Heart right ventricle (tissue), 16 donors: ENCODE measurements around the gene SLIT3. TPM values are rescaled to one million over a fixed set of nuclear protein-coding genes. Genes with fewer than 3 reads are reported as not detected.

Source experiments
- ATAC-seq, 8 donors: fragments of 200-7000 bp; cut with Tn5 transposase; one replicate each; pipeline ENCODE4 v1.9.1; 2020; ENCODE audit warnings: mild to moderate bottlenecking in 8 of 8, moderate library complexity in 8 of 8, moderate number of reproducible peaks in 1 of 8
- DNase-seq, 2 donors: peaks; one replicate each; pipeline ENCODE4 v3.0.0-alpha.2; 2020
- H3K27ac ChIP-seq, 10 donors: fragments of 200-600 bp; sonication (generic) in 2 of 10; one replicate each; pipeline versions ENCODE4 v1.5.0 to v1.8.0; 2020 to 2022; ENCODE audit warnings: mild to moderate bottlenecking in 3 of 10
- H3K27me3 ChIP-seq, 7 donors: fragments of 200-600 bp; one replicate each; pipeline ENCODE4 v1.8.0; 2021 to 2022; ENCODE audit warnings: mild to moderate bottlenecking in 2 of 7
- H3K36me3 ChIP-seq, 9 donors: fragments of 200-600 bp; sonication (generic) in 1 of 9; one replicate each; pipeline versions ENCODE4 v1.5.0 to v1.8.0; 2020 to 2022; ENCODE audit warnings: mild to moderate bottlenecking in 2 of 9
- H3K4me1 ChIP-seq, 9 donors: fragments of 200-600 bp; sonication (generic) in 1 of 9; one replicate each; pipeline versions ENCODE4 v1.5.0 to v1.8.0; 2020 to 2022; ENCODE audit warnings: mild to moderate bottlenecking in 4 of 9
- H3K4me3 ChIP-seq, 10 donors: fragments of 200-600 bp; sonication (generic) in 2 of 10; one replicate each; pipeline versions ENCODE4 v1.5.0 to v1.8.0; 2020 to 2022; ENCODE audit warnings: mild to moderate bottlenecking in 7 of 10, moderate library complexity in 2 of 10
- H3K9me3 ChIP-seq, 11 donors: fragments of 200-600 bp in 10 of 11; sonication (generic) in 2 of 11; one replicate each; pipeline versions ENCODE4 v1.5.0 to v1.8.0; 2013 to 2022; ENCODE audit warnings: mild to moderate bottlenecking in 2 of 11, control low read depth in 1 of 11, moderate library complexity in 1 of 11
- WGBS, 2 donors: extraction: QIAGEN DNeasy Blood & Tissue Kit; methylation state at CpG; one replicate each; pipeline ENCODE4 v1.1.7; 2013; ENCODE audit warnings: inconsistent platforms in 1 of 2; 5-methylcytosine and 5-hydroxymethylcytosine counted together
- intact Hi-C, 10 donors: fragments of 100-400 bp; cut with DNase I; formaldehyde crosslinking; loops; one replicate each; pipeline versions ENCODE4 v1.11.1 to v1.14.2; 2022
- polyA plus RNA-seq, 2 donors: library from polyadenylated mRNA; stranded (reverse); fragments of 200-250 nt; gene quantifications; one replicate each; pipeline ENCODE4 v1.2.3, GENCODE V29; 2013
- total RNA-seq, 10 donors: library from RNA; stranded (reverse); fragmentation: NEBNext Ultra II Directional in 3 of 10; extraction: Animal tissue kit (Norgen Biotek cat#: 25700) in 3 of 10; gene quantifications; one replicate each; pipeline versions ENCODE4 v1.2.1 to v1.2.4, GENCODE V29; 2021 to 2023
- TF ChIP-seq, protein P1 (sequence below), 9 donors: fragments of 200-600 bp; sonication (generic) in 2 of 9; IDR thresholded peaks; one replicate each; pipeline versions ENCODE4 v1.5.0 to v1.8.0; 2021 to 2022; ENCODE audit warnings: antibody characterized with exemption in 9 of 9, mild to moderate bottlenecking in 5 of 9, moderate library complexity in 1 of 9
- donor health status: Arrhythmogenic right ventricular cardiomyopathy.
- donor health status: ischemic (EF 13 %, LVEDD 7.1; RV severe dilation, severe dysfunction).
- donor health status: healthy with polysubstance abuse.
- donor health status: DM: no; HTN: yes; CAD: no.
- donor health status: DM: no; HTN: no; CAD: no.
- donor health status: ischemic (EF 25% LVEDD 6.9; RV normal size, moderate dysfunction).
- donor health status: ischemic (EF 25% LVEDD 5.7; RV mildly dilated, moderate dysfunction).
- donor health status: healthy.
- donor health status: DM: yes; HTN: yes; CAD: no.
- donor health status: Ischemic cardiomyopathy.
- donor health status: ischemic (EF 35%, LVEDD 5.7; RV mildly dilated, moderate dysfunction).
- donor health status: nonischemic (EF 11% LVEDD 7.7; RV severe dilation, severe dysfunction).
- donor health status: DM: yes; HTN: yes; CAD: no.
- donor health status: PGD.
- donor health status: ischemic (EF 29% LVEDD 5.4; RV normal size, mild dysfunction).
- donor health status: nonischemic (EF 23%, LVEDD 6.1; RV moderate dilation, normal function).

SLIT3 gene
- total and polyA plus RNA-seq, 12 donors = 2.0 to 29.2 (median 12.1) TPM

DNA sequence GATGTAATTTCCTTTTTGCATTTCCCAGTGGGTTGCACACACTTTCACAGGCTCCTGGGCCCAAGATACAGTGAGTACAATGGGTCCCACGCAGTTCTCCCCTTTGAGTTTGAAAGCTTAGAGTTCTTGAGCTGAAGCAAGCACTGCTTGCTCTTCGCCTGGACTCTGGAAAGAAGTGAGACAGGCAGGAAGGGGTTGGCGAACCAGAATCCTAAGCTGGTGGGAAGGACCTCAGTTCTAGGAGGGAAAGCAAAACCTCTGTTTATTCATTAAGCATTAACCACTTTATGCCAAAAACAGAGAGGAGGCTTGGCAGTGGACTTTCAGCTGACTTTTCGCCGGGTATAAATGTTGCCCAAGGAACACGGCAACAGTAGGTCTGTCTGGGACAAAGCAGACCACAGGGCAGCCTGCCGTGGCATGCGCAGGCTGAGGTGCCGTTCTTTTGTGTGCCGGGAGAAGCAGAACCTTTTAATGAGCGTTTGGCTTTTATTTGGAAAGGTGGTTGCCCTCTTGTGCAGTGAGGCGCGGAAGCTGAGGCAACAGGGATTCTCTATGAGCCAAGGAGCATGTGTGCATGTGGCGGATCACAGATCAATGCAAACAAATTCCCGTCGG is 481.8 kb downstream of the SLIT3 start:
- Histone ChIP-seq H3K27ac (no peak overlapping the region), H3K27me3 (no peaks in the 10 kb centered on the region), H3K9me3 (no peaks in the 10 kb centered on the region), H3K4me3 (no peak overlapping the region), H3K36me3 (peaks cover 0 to 3% (median 0%) of the 10 kb centered on the region in 9 donors), H3K4me1 (peaks cover 0 to 49% (median 16%) of the 10 kb centered on the region in 9 donors)
- ATAC-seq = no peak
- DNase-seq = no peak
- intact Hi-C loops = no loop called here
- TF ChIP-seq, protein P1, sequence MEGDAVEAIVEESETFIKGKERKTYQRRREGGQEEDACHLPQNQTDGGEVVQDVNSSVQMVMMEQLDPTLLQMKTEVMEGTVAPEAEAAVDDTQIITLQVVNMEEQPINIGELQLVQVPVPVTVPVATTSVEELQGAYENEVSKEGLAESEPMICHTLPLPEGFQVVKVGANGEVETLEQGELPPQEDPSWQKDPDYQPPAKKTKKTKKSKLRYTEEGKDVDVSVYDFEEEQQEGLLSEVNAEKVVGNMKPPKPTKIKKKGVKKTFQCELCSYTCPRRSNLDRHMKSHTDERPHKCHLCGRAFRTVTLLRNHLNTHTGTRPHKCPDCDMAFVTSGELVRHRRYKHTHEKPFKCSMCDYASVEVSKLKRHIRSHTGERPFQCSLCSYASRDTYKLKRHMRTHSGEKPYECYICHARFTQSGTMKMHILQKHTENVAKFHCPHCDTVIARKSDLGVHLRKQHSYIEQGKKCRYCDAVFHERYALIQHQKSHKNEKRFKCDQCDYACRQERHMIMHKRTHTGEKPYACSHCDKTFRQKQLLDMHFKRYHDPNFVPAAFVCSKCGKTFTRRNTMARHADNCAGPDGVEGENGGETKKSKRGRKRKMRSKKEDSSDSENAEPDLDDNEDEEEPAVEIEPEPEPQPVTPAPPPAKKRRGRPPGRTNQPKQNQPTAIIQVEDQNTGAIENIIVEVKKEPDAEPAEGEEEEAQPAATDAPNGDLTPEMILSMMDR (IDR thresholded peaks at IDR 0.05) = no peak
- 90 to 93% methylated on average over 16 of the region's 16 CpGs for WGBS, 2 donors

DNA sequence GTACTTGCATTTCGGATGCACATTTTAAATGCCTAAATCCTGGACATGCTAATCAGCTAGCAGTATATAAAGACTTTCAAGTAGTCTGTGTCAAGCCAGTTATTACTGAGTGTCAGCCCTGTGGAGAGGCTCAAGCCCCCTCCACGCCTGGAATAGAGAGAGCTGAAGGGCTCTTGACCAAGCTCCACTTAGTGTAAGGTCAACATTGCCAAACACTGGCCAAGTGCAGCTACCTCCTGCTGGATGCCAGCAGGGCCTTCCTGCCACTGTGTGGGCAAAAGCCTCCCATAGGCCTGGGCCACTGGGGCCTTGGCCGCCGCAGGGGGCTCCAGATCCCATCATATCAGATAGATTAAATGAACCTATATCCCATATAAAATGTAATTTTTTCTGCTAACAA is 482.4 kb downstream of the SLIT3 start:
- H3K27ac ChIP-seq = no peak overlapping the region
- H3K27me3 ChIP-seq = no peaks in the 10 kb centered on the region
- peaks cover 0 to 3% (median 0%) of the 10 kb centered on the region in 9 donors for H3K36me3 ChIP-seq
- no peaks in the 10 kb centered on the region for H3K9me3 ChIP-seq
- intact Hi-C loops = no loop called here
- DNase-seq = peak; percentile 15 to 31
- TF ChIP-seq, protein P1 (IDR thresholded peaks at IDR 0.05) = peak in 1 of 9 donors; percentile 13
- no peak overlapping the region for H3K4me3 ChIP-seq
- peaks cover 0 to 54% (median 22%) of the 10 kb centered on the region in 9 donors for H3K4me1 ChIP-seq
- peak; percentile 48 to 85 (median 72) for ATAC-seq
- WGBS, 2 donors = 47 to 64% methylated on average over 4 of the region's 4 CpGs

DNA sequence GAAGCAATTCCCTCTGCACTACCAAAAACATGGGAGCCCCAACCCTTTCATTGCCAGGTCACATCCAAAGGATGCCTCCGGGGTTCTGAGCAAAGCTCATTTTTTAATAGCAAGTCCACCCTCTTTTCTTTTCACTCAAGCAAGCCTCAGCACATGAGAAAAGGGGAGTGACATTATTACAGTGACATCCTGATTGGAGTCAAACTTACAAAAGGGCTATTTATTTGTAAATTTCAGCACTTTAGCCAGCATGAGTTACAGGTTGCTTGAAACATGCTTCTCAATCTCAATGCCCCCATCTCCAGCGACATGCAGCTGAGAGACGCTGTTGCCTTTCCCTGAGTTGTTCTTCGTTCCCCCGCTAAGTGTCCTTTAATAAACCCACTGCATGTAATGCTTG is 483.3 kb downstream of the SLIT3 start:
- WGBS, 2 donors = 70 to 73% methylated on average over 5 of the region's 5 CpGs
- H3K27ac ChIP-seq = no peak overlapping the region

DNA sequence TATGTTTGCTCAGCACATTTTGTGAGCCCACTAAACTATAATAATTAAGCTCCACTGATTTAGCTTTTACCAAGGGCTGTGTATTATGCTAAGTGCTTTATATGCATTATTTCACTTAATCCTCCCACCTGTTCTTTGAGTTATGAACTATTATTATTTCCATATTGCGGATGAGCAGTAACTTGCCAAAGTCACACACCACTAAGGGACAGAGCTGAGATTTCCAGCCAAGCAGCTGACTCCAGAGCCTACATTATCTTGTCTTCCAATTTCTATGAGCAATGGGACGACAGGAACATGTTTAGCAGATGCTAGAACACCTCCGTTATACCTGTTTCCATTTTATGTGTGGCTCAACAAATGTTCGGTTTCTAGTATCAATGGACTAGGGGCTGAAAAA is 484.3 kb downstream of the SLIT3 start:
- Histone ChIP-seq H3K9me3 (no peaks in the 10 kb centered on the region), H3K27me3 (no peaks in the 10 kb centered on the region), H3K4me3 (no peak overlapping the region), H3K4me1 (peaks cover 0 to 43% (median 12%) of the 10 kb centered on the region in 9 donors), H3K27ac (no peak overlapping the region), H3K36me3 (peaks cover 0 to 3% (median 0%) of the 10 kb centered on the region in 9 donors)
- TF ChIP-seq, protein P1 (IDR thresholded peaks at IDR 0.05) = no peak
- no peak for DNase-seq
- ATAC-seq = no peak
- WGBS, 2 donors = 92 to 95% methylated on average over 4 of the region's 4 CpGs
- intact Hi-C loops = no loop called here

More for the DNA sequence above, 483.3 kb downstream of the SLIT3 start:
- ATAC-seq (no peak), DNase-seq (no peak)
- no peak overlapping the region for H3K4me3 ChIP-seq
- H3K36me3 ChIP-seq = peaks cover 0 to 3% (median 0%) of the 10 kb centered on the region in 9 donors
- no peaks in the 10 kb centered on the region for H3K27me3 ChIP-seq
- intact Hi-C loops = no loop called here
- H3K4me1 ChIP-seq = peaks cover 0 to 53% (median 20%) of the 10 kb centered on the region in 9 donors
- no peaks in the 10 kb centered on the region for H3K9me3 ChIP-seq
- TF ChIP-seq, protein P1 (IDR thresholded peaks at IDR 0.05) = no peak
